ENCODE results near the gene AGBL4.

GRCh38 chr1:49677706-49678105 is 346.0 kb downstream of the AGBL4 start:
- TF ChIP-seq CTCF (IDR thresholded peaks at IDR 0.05), result no peak
- no peak for TF ChIP-seq POLR2A (IDR thresholded peaks at IDR 0.05)
